Measurements from ENCODE around the gene FBXL4. TPM values are rescaled to one million over a fixed set of nuclear protein-coding genes. Genes with fewer than 3 reads are reported as not detected.
"Not testable (repeated sequence)": the region's sequence is repeated elsewhere in the genome, so short reads cannot be mapped to it uniquely, and the experiment has no call there.

The FBXL4 gene
- total RNA-seq, 4 donors from 2014 or later = 4.9 to 15.1 (median 10.0) TPM

GRCh38 chr6:98909236-98909635 is 38.5 kb downstream of the FBXL4 start:
- peaks cover 0 to 46% (median 0%) of the 10 kb centered on the region in 3 donors for H3K36me3 ChIP-seq
- DNase-seq = no peak
- 86 to 100% methylated on average over 1 of the region's 1 CpG for WGBS, 2 donors
- no peak for TF ChIP-seq POLR2A (IDR thresholded peaks at IDR 0.05)
- TF ChIP-seq, protein P1, sequence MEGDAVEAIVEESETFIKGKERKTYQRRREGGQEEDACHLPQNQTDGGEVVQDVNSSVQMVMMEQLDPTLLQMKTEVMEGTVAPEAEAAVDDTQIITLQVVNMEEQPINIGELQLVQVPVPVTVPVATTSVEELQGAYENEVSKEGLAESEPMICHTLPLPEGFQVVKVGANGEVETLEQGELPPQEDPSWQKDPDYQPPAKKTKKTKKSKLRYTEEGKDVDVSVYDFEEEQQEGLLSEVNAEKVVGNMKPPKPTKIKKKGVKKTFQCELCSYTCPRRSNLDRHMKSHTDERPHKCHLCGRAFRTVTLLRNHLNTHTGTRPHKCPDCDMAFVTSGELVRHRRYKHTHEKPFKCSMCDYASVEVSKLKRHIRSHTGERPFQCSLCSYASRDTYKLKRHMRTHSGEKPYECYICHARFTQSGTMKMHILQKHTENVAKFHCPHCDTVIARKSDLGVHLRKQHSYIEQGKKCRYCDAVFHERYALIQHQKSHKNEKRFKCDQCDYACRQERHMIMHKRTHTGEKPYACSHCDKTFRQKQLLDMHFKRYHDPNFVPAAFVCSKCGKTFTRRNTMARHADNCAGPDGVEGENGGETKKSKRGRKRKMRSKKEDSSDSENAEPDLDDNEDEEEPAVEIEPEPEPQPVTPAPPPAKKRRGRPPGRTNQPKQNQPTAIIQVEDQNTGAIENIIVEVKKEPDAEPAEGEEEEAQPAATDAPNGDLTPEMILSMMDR (IDR thresholded peaks at IDR 0.05) = no peak
- intact Hi-C loops (cut with DNase I) = no loop called here
- no peaks in the 10 kb centered on the region for H3K27me3 ChIP-seq
- H3K27ac ChIP-seq = no peak overlapping the region
- H3K4me3 ChIP-seq = no peak overlapping the region
- H3K9me3 ChIP-seq = peaks cover 0 to 13% (median 0%) of the 10 kb centered on the region in 3 donors
- H3K4me1 ChIP-seq = no peaks in the 10 kb centered on the region

- H3K9me3 ChIP-seq; H3K4me3 ChIP-seq; DNase-seq; intact Hi-C loops (cut with DNase I); H3K4me1 ChIP-seq; H3K27me3 ChIP-seq; H3K27ac ChIP-seq: not testable (repeated sequence)
- peaks cover 0 to 60% (median 0%) of the 10 kb centered on the region in 3 donors for H3K36me3 ChIP-seq
- 80 to 93% methylated on average over 1 of the region's 1 CpG for WGBS, 2 donors
Observed at GRCh38 chr6:98906342-98906741, 41.4 kb downstream of the FBXL4 start.

GRCh38 chr6:98905759-98906158 is 42.0 kb downstream of the FBXL4 start:
- intact Hi-C loops (cut with DNase I) = no loop called here
- no peak for DNase-seq
- no peaks in the 10 kb centered on the region for H3K4me1 ChIP-seq
- peaks cover 0 to 60% (median 0%) of the 10 kb centered on the region in 3 donors for H3K36me3 ChIP-seq
- TF ChIP-seq, protein P1 (IDR thresholded peaks at IDR 0.05) = no peak
- TF ChIP-seq POLR2A (IDR thresholded peaks at IDR 0.05) = no peak
- no peak overlapping the region for H3K27ac ChIP-seq
- 86 to 93% methylated on average over 4 of the region's 4 CpGs for WGBS, 2 donors
- peaks cover 0 to 1% (median 0%) of the 10 kb centered on the region in 3 donors for H3K9me3 ChIP-seq
- no peak overlapping the region for H3K4me3 ChIP-seq
- no peaks in the 10 kb centered on the region for H3K27me3 ChIP-seq

- H3K27me3 ChIP-seq = no peaks in the 10 kb centered on the region
- H3K27ac ChIP-seq = no peak overlapping the region
- TF ChIP-seq, protein P1 (IDR thresholded peaks at IDR 0.05) = no peak
- no peak for TF ChIP-seq POLR2A (IDR thresholded peaks at IDR 0.05)
- H3K4me3 ChIP-seq = no peak overlapping the region
- intact Hi-C loops (cut with DNase I) = no loop called here
- no peak for DNase-seq
- H3K36me3 ChIP-seq = peaks cover 0 to 70% (median 2%) of the 10 kb centered on the region in 3 donors
- no peaks in the 10 kb centered on the region for H3K4me1 ChIP-seq
- no peaks in the 10 kb centered on the region for H3K9me3 ChIP-seq
Observed at GRCh38 chr6:98904096-98904495, 43.6 kb downstream of the FBXL4 start.

DNA sequence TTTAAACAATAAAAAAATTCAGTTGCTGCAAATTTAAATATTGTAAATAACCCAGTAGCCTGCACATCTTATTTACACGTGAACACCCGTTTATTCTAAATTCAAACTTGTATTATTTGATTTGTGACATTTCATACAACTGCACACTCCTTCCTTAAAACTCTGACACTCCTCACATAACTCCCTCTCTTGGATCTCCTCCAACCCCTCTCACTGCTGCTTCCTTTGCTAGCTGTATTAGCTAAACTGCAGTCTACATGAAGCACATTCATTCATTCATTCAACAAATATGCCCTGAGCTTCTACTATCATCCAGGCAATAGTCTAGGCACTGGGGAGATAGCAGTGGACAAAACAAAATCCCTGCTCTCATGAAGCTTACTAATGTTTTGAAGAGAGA is 47.0 kb downstream of the FBXL4 start:
- 92 to 96% methylated on average over 2 of the region's 2 CpGs for WGBS, 2 donors
- Histone ChIP-seq H3K4me3 (no peak overlapping the region), H3K9me3 (no peaks in the 10 kb centered on the region), H3K27ac (no peak overlapping the region), H3K4me1 (no peaks in the 10 kb centered on the region), H3K36me3 (peaks cover 0 to 86% (median 10%) of the 10 kb centered on the region in 3 donors), H3K27me3 (no peaks in the 10 kb centered on the region)
- TF ChIP-seq POLR2A (IDR thresholded peaks at IDR 0.05) = no peak
- TF ChIP-seq, protein P1 (IDR thresholded peaks at IDR 0.05) = no peak
- intact Hi-C loops (cut with DNase I) = no loop called here
- DNase-seq = no peak

- 61 to 65% methylated on average over 1 of the region's 1 CpG for WGBS, 2 donors
- Histone ChIP-seq H3K27me3 (no peaks in the 10 kb centered on the region), H3K4me1 (no peaks in the 10 kb centered on the region), H3K9me3 (no peaks in the 10 kb centered on the region), H3K27ac (no peak overlapping the region), H3K36me3 (peaks cover 0 to 61% (median 10%) of the 10 kb centered on the region in 3 donors), H3K4me3 (no peak overlapping the region)
- no peak for TF ChIP-seq POLR2A (IDR thresholded peaks at IDR 0.05)
- TF ChIP-seq, protein P1 (IDR thresholded peaks at IDR 0.05) = no peak
- intact Hi-C loops (cut with DNase I) = no loop called here
- DNase-seq = no peak
Observed at GRCh38 chr6:98894810-98895209, 52.9 kb downstream of the FBXL4 start.

Measured in esophagus squamous epithelium (tissue), 5 donors.